ENCODE measurements around the gene ZDHHC9. TPM values are rescaled to one million over a fixed set of nuclear protein-coding genes. Genes with fewer than 3 reads are reported as not detected.

Gene ZDHHC9
- polyA plus RNA-seq, 1 of the 3 experiments (the other 2 are of a cell fraction) = 8.1 TPM

- ChIA-PET CTCF (interaction anchor here (0.6 to 1.8 kb wide), 5 partner anchors 24 to 122 kb away, joined by 3 to 6 read pairs (median 4); no protein-coding TSS in a partner anchor), POLR2A (no interaction called here)
- no peaks in the 10 kb centered on the region for H4K20me1 ChIP-seq (ENCODE audit: insufficient read depth)
- peaks cover 9% of the 10 kb centered on the region; the same call in 1 of the 2 replicates for H3K27me3 ChIP-seq (ENCODE audit: insufficient read depth)
- WGBS (ENCODE audit: low lambda C conversion rate) = 46% methylated on average over 10 of the region's 14 CpGs
- H3K9ac ChIP-seq = no peak overlapping the region
- peaks cover 0 to 8% of the 10 kb centered on the region in 2 experiments; a peak in 1 of 4 replicates for H3K4me1 ChIP-seq (ENCODE audit: control insufficient read depth in 1 of 2, insufficient read depth in 2 of 2, low read depth in 1 of 2, low read length in 1 of 2)
- no peak overlapping the region for H3K4me2 ChIP-seq
- no peaks in the 10 kb centered on the region for H3F3A ChIP-seq (replicated peaks; ENCODE audit: insufficient read depth)
- no peak overlapping the region for H2AFZ ChIP-seq (ENCODE audit: low read depth)
- H3K9me3 ChIP-seq = no peaks in the 10 kb centered on the region
- no peaks in the 10 kb centered on the region for H3K36me3 ChIP-seq (replicated peaks in 1 of 2; ENCODE audit: control insufficient read depth in 1 of 2, insufficient read depth in 2 of 2, low read length in 1 of 2)
- H3K79me2 ChIP-seq (ENCODE audit: insufficient read depth) = no peaks in the 10 kb centered on the region
- no peak overlapping the region for H3K27ac ChIP-seq (ENCODE audit: low read depth in 2 of 2, low read length in 1 of 2)
- no peak for TF ChIP-seq SMC3 (IDR thresholded peaks at IDR 0.05; ENCODE audit: low read depth, low read length)
- TF ChIP-seq TEAD4 (IDR thresholded peaks at IDR 0.05; ENCODE audit: borderline replicate concordance, insufficient read depth) = no peak
- no peaks in the 10 kb centered on the region for H3K9me2 ChIP-seq
- DNase-seq = no peak
- H3K4me3 ChIP-seq (ENCODE audit: low read depth in 2 of 2, low read length in 1 of 2) = no peak overlapping the region
Observed at GRCh38 chrX:129759576-129760061, 84.1 kb downstream of the ZDHHC9 start.

GRCh38 chrX:129755779-129756650 is 87.7 kb downstream of the ZDHHC9 start:
- no peak for DNase-seq
- H3K4me2 ChIP-seq = no peak overlapping the region
- H3K4me3 ChIP-seq (ENCODE audit: low read depth in 2 of 2, low read length in 1 of 2) = no peak overlapping the region
- no peaks in the 10 kb centered on the region for H3F3A ChIP-seq (replicated peaks; ENCODE audit: insufficient read depth)
- H3K27me3 ChIP-seq (ENCODE audit: insufficient read depth) = peaks cover 23% of the 10 kb centered on the region; the same call in 1 of the 2 replicates
- H3K9me2 ChIP-seq = no peaks in the 10 kb centered on the region
- CTCF ChIA-PET = interaction anchor here (1.3 to 1.8 kb wide), 2 partner anchors 30 to 67 kb away, joined by 5 to 6 read pairs; no protein-coding TSS in a partner anchor
- H3K79me2 ChIP-seq (ENCODE audit: insufficient read depth) = no peaks in the 10 kb centered on the region
- peaks cover 0 to 8% of the 10 kb centered on the region in 2 experiments; a peak in 1 of 4 replicates for H3K4me1 ChIP-seq (ENCODE audit: control insufficient read depth in 1 of 2, insufficient read depth in 2 of 2, low read depth in 1 of 2, low read length in 1 of 2)
- POLR2A ChIA-PET = no interaction called here
- H4K20me1 ChIP-seq (ENCODE audit: insufficient read depth) = no peaks in the 10 kb centered on the region
- WGBS (ENCODE audit: low lambda C conversion rate) = 61% methylated on average over 10 of the region's 18 CpGs
- H3K9me3 ChIP-seq = no peaks in the 10 kb centered on the region
- H3K27ac ChIP-seq (ENCODE audit: low read depth in 2 of 2, low read length in 1 of 2) = no peak overlapping the region
- no peak overlapping the region for H2AFZ ChIP-seq (ENCODE audit: low read depth)
- H3K36me3 ChIP-seq (replicated peaks in 1 of 2; ENCODE audit: control insufficient read depth in 1 of 2, insufficient read depth in 2 of 2, low read length in 1 of 2) = no peaks in the 10 kb centered on the region
- H3K9ac ChIP-seq = no peak overlapping the region
- TF ChIP-seq USF2 (IDR thresholded peaks at IDR 0.05; ENCODE audit: borderline replicate concordance, low read depth, low read length) (no peak), RFX5 (IDR thresholded peaks at IDR 0.05; ENCODE audit: low read length) (no peak), IRF3 (IDR thresholded peaks at IDR 0.05; ENCODE audit: low read depth, low read length) (no peak), ELF1 (IDR thresholded peaks at IDR 0.05) (no peak), GABPA (IDR thresholded peaks at IDR 0.05; ENCODE audit: low read depth) (no peak), PBX3 (IDR thresholded peaks at IDR 0.05) (no peak), TAF1 (IDR thresholded peaks at IDR 0.05; ENCODE audit: borderline replicate concordance, low read depth, low read length) (no peak), CTCF (IDR thresholded peaks at IDR 0.05) (no peak), SMC3 (IDR thresholded peaks at IDR 0.05; ENCODE audit: low read depth, low read length) (no peak), YY1 (IDR thresholded peaks at IDR 0.05; ENCODE audit: low read depth) (no peak), TEAD4 (IDR thresholded peaks at IDR 0.05; ENCODE audit: borderline replicate concordance, insufficient read depth) (no peak), POLR2AphosphoS5 (IDR thresholded peaks at IDR 0.05; ENCODE audit: low read depth, low read length) (no peak), JUND (IDR thresholded peaks at IDR 0.05) (no peak), USF1 (IDR thresholded peaks at IDR 0.05; ENCODE audit: borderline replicate concordance, low read depth) (no peak), EP300 (IDR thresholded peaks at IDR 0.05; ENCODE audit: borderline replicate concordance in 1 of 2, low read depth in 1 of 2, low read length in 1 of 2) (no peak)
